Endodermal cell (in vitro differentiated cells): ENCODE data around the gene HACD4. TPM values are rescaled to one million over a fixed set of nuclear protein-coding genes. Genes with fewer than 3 reads are reported as not detected.

Source experiments
- DNase-seq: peaks from one replicate; pipeline ENCODE4 v3.0.0-alpha.2; 2017
- H3K27ac ChIP-seq: 2 replicates; pipeline ENCODE4 v1.5.1; 2013; ENCODE audit warnings: mild to moderate bottlenecking, low read depth, low read length, moderate library complexity
- H3K27me3 ChIP-seq: 2 replicates; pipeline ENCODE4 v1.6.1; 2013; ENCODE audit warnings: mild to moderate bottlenecking, low read length, moderate library complexity; ENCODE audit not compliant: insufficient read depth, control insufficient read depth, poor library complexity, severe bottlenecking
- H3K36me3 ChIP-seq: 2 replicates; pipeline ENCODE4 v1.7.0; 2013; ENCODE audit warnings: mild to moderate bottlenecking, low read length, moderate library complexity; ENCODE audit not compliant: control insufficient read depth, insufficient read depth
- H3K4me1 ChIP-seq: one replicate; pipeline ENCODE4 v1.7.0; 2013; ENCODE audit warnings: low read length; ENCODE audit not compliant: control insufficient read depth, insufficient read depth
- H3K4me3 ChIP-seq: 2 replicates; pipeline ENCODE4 v1.5.1; 2013; ENCODE audit warnings: mild to moderate bottlenecking, low read length, moderate library complexity
- H3K9ac ChIP-seq: 2 replicates; pipeline ENCODE4 v1.6.1; 2013; ENCODE audit warnings: mild to moderate bottlenecking, low read length, moderate library complexity; ENCODE audit not compliant: poor library complexity, severe bottlenecking; ENCODE audit errors: extremely low read depth
- H3K9me3 ChIP-seq: 2 replicates; pipeline ENCODE4 v1.6.1; 2013; ENCODE audit warnings: mild to moderate bottlenecking, low read length, moderate library complexity; ENCODE audit not compliant: control insufficient read depth
- H3K27ac Mint-ChIP-seq: 2 replicates; pipeline ENCODE4 v1.8.0; 2020; ENCODE audit warnings: mixed read lengths
- H3K27me3 Mint-ChIP-seq: 2 replicates; pipeline ENCODE4 v1.8.0; 2021; ENCODE audit warnings: mild to moderate bottlenecking, mixed read lengths; ENCODE audit not compliant: insufficient read depth
- H3K36me3 Mint-ChIP-seq: 2 replicates; pipeline ENCODE4 v1.8.0; 2020; ENCODE audit warnings: low read depth, mixed read lengths
- H3K4me1 Mint-ChIP-seq: 2 replicates; pipeline ENCODE4 v1.8.0; 2020; ENCODE audit warnings: mixed read lengths
- H3K4me3 Mint-ChIP-seq: 2 replicates; pipeline ENCODE4 v1.8.0; 2020; ENCODE audit warnings: mild to moderate bottlenecking, moderate library complexity, mixed read lengths
- H3K9me3 Mint-ChIP-seq: 2 replicates; pipeline ENCODE4 v1.8.0; 2020; ENCODE audit warnings: mild to moderate bottlenecking, mixed read lengths
- WGBS, 2 experiments: methylation state at CpG; one replicate each; pipeline versions ENCODE4 v1.1.5 to v1.1.7; 2013; ENCODE audit warnings: missing lambda C conversion rate in 2 of 2, mixed read lengths in 1 of 2; ENCODE audit not compliant: insufficient coverage in 1 of 2, insufficient read length in 1 of 2; 5-methylcytosine and 5-hydroxymethylcytosine counted together
- total RNA-seq, 2 donors: library from RNA; stranded (reverse); fragmentation: NEBNext Ultra II Directional in 1 of 2; extraction: Animal tissue kit (Norgen Biotek cat#: 25700) in 1 of 2; gene quantifications; 2 replicates in 1 of 2; 3 replicates in 1 of 2; pipeline ENCODE4 v1.2.1, GENCODE V29; 2021
- TF ChIP-seq, protein P1 (sequence below): fragments of 200-600 bp; sonication (generic); conservative IDR thresholded peaks from 2 replicates; pipeline ENCODE4 v1.5.0; 2021; ENCODE audit warnings: antibody characterized with exemption, mild to moderate bottlenecking

HACD4 gene
- total RNA-seq, 2 donors from 2014 or later = 1.6 to 1.7 TPM

DNA sequence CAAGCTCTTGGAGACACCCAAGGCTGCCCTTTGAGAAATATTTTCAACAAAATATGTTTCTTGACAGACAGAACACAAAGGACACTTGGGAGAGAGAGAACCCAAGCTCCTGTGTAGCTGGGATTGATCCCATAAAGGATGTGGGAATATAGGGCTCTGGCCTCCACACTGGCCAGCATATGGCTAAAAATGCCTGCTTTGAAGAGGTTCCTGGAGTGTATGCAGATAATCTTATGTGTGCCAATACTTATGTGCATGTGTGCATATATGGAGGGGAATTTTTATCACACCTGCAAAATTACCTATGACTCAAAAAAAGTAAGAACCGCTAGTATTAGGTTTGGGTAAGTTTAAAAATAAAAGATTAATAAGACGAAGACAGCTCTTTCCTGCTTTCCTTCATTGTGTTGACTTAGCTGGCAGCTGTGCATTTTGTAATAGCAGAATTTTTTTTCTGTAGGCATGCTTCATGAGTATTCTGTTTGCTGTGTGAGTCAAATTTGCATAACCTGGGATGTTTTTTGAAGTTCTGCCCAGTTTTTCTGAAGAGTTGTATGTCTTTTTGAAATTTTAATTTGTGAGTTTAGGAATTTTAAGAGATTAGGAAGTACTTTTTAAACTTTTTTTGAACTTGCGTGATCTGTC, 42.6 kb downstream of the HACD4 start:
- TF ChIP-seq, protein P1, sequence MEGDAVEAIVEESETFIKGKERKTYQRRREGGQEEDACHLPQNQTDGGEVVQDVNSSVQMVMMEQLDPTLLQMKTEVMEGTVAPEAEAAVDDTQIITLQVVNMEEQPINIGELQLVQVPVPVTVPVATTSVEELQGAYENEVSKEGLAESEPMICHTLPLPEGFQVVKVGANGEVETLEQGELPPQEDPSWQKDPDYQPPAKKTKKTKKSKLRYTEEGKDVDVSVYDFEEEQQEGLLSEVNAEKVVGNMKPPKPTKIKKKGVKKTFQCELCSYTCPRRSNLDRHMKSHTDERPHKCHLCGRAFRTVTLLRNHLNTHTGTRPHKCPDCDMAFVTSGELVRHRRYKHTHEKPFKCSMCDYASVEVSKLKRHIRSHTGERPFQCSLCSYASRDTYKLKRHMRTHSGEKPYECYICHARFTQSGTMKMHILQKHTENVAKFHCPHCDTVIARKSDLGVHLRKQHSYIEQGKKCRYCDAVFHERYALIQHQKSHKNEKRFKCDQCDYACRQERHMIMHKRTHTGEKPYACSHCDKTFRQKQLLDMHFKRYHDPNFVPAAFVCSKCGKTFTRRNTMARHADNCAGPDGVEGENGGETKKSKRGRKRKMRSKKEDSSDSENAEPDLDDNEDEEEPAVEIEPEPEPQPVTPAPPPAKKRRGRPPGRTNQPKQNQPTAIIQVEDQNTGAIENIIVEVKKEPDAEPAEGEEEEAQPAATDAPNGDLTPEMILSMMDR = no peak
- Histone ChIP-seq H3K27me3 (no peaks in the 10 kb centered on the region), H3K36me3 (peaks cover 51% of the 10 kb centered on the region), H3K4me3 (no peak overlapping the region), H3K27ac (no peak overlapping the region), H3K9ac (no peak overlapping the region), H3K4me1 (no peaks in the 10 kb centered on the region), H3K9me3 (no peaks in the 10 kb centered on the region)
- no peaks in the 10 kb centered on the region for H3K27me3 Mint-ChIP-seq
- no peak for DNase-seq
- 62 to 100% methylated on average over 1 to 3 of the region's 3 CpGs for WGBS, 2 experiments
- H3K9me3 Mint-ChIP-seq = no peaks in the 10 kb centered on the region
- H3K4me1 Mint-ChIP-seq = no peaks in the 10 kb centered on the region
- peaks cover 56% of the 10 kb centered on the region for H3K36me3 Mint-ChIP-seq
- no peak overlapping the region for H3K27ac Mint-ChIP-seq
- H3K4me3 Mint-ChIP-seq = no peak overlapping the region

DNA sequence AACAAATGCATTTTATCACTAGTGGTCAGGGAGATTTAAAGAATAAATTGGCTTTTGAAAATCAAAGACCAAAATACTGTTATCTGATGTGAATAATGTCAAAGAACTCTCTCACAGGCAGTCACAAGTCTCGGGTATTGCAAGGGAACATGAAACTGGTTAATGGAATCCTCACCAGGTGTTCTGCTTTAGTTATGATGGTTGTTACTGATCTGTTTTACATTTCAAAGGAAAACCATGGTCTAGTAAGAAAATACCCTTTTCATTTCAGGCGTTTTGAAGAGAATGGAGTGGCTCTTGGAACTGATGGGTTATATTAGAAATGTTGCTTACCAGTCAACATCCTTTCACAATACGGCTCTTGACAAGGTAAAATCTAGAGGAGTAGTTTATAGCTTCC, 43.4 kb downstream of the HACD4 start:
- Histone ChIP-seq H3K9me3 (no peaks in the 10 kb centered on the region), H3K4me1 (no peaks in the 10 kb centered on the region), H3K4me3 (no peak overlapping the region), H3K27ac (no peak overlapping the region), H3K9ac (no peak overlapping the region), H3K27me3 (no peaks in the 10 kb centered on the region), H3K36me3 (peaks cover 51% of the 10 kb centered on the region)
- no peak overlapping the region for H3K4me3 Mint-ChIP-seq
- H3K27me3 Mint-ChIP-seq = no peaks in the 10 kb centered on the region
- TF ChIP-seq, protein P1 = no peak
- 90 to 94% methylated on average over 2 to 3 of the region's 3 CpGs for WGBS, 2 experiments
- DNase-seq = no peak
- peaks cover 53% of the 10 kb centered on the region for H3K36me3 Mint-ChIP-seq
- H3K9me3 Mint-ChIP-seq = no peaks in the 10 kb centered on the region
- no peaks in the 10 kb centered on the region for H3K4me1 Mint-ChIP-seq
- no peak overlapping the region for H3K27ac Mint-ChIP-seq

DNA sequence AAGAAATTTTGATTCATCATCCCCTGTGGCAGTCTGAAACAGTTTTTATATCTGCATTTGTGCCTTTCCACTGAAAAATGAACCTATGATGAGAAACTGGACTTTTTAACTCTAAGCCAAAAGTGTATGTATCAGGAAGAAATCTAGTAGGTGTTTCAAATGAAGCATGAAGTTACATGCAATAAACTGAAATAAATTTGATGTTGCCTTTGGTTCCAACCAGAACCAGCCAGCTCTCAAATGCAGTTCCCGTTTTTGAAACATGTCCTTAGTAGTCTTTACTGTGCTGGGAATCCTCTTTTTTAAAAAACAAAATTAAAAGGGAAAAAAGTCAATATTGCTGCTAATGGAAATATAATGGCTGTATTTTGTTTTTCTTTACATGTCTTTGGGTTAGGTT, 43.9 kb downstream of the HACD4 start:
- H3K9me3 ChIP-seq = no peaks in the 10 kb centered on the region
- no peaks in the 10 kb centered on the region for H3K4me1 ChIP-seq
- H3K4me3 ChIP-seq = no peak overlapping the region
- no peak overlapping the region for H3K9ac ChIP-seq
- H3K27ac Mint-ChIP-seq = no peak overlapping the region
- no peaks in the 10 kb centered on the region for H3K27me3 ChIP-seq
- no peaks in the 10 kb centered on the region for H3K4me1 Mint-ChIP-seq
- 87 to 100% methylated on average over 1 of the region's 1 CpG for WGBS, 2 experiments
- TF ChIP-seq, protein P1 = no peak
- H3K27me3 Mint-ChIP-seq = no peaks in the 10 kb centered on the region
- H3K27ac ChIP-seq = no peak overlapping the region
- H3K36me3 ChIP-seq = peaks cover 56% of the 10 kb centered on the region
- no peak overlapping the region for H3K4me3 Mint-ChIP-seq
- peaks cover 55% of the 10 kb centered on the region for H3K36me3 Mint-ChIP-seq
- no peaks in the 10 kb centered on the region for H3K9me3 Mint-ChIP-seq
- DNase-seq = no peak
